ENCODE measurements around the gene FOXF2. TPM values are rescaled to one million over a fixed set of nuclear protein-coding genes. Genes with fewer than 3 reads are reported as not detected.

The FOXF2 gene
- total RNA-seq, 2 donors from 2014 or later: not detected

DNA sequence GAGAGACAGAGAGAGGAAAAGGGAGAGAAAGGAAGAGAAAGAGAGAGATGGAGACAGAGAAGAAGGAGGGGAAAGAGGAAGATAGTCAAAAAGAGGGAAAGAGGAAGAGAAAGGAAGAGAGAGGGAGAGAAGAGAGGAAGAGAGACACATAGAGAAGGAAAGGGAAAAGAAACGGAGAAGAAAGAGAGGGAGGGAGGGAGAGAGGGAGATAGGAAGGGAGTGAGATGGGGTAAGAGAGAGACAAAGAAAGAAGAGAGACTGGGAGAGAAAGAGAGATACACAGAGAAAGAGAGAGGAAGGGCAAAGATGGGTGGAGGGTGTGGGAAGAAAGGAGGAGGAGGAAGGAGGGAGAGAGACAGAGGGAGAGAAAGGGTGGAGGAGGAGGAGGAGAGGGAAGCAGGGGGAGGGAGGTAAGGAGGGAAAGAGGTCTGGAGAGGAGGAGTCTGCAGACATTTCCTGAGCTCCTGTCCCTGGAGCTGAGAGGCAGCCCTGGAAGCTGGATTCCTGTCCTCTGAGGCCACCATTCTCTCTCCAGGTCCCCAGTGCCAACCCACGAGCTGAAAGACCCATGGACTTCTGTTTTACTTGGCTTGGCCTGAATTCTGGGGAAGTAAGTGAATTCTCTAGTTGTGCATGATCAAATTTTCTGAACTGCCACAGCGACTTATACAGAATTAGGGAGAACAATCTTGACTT lies 9.9 kb downstream of the FOXF2 start:
- H3K27ac Mint-ChIP-seq: no peak overlapping the region
- ATAC-seq (replicated peaks in 1 of 2) (no peak), DNase-seq (no peak)
- H3K36me3 Mint-ChIP-seq (ENCODE audit: insufficient read depth in 2 of 2): no peaks in the 10 kb centered on the region
- peaks cover 53% of the 10 kb centered on the region for H3K27me3 Mint-ChIP-seq (ENCODE audit: low read depth)
- no peaks in the 10 kb centered on the region for H3K9me3 Mint-ChIP-seq
- no peak overlapping the region for H3K4me3 Mint-ChIP-seq
- H3K4me1 Mint-ChIP-seq (ENCODE audit: low read depth): peaks cover 18% of the 10 kb centered on the region

DNA sequence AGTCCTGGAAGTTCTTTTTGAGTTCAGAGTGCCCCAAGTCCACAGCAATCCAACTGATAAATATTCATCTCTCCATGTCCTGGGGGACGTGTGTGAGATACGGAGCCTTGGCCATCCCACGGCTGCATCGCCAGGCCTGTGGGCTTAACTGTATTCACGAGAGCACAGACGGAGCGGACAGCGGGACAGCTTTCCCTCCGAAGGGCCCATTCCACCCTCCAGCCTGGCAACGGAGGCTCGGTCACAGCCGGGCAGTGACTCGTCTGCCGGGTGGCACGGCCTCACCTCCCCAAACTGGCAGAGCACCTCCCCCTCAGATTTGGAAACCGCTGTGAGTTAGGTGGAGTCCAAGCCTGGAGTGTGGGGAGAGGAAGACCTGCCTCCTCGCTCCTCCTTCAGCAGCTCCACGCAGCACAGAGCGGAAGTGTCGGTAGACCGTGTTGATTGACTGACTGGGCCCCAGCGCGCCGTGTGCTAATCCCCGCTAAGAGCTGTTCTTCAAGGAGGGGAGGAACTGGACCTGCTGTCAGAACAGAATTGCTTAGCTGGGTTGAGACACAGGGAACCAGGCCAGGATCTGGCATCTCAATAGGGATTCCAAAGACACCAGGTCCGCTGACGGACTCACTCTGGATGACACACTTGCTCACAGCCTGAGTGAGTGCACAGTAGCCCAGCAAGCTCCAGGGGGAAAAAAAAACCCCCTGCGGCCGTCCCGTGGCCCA lies 10.9 kb downstream of the FOXF2 start:
- peaks cover 13% of the 10 kb centered on the region for H3K4me1 Mint-ChIP-seq (ENCODE audit: low read depth)
- H3K9me3 Mint-ChIP-seq: no peaks in the 10 kb centered on the region
- ATAC-seq (replicated peaks in 1 of 2) (no peak), DNase-seq (no peak)
- H3K4me3 Mint-ChIP-seq: no peak overlapping the region
- H3K27ac Mint-ChIP-seq: no peak overlapping the region
- peaks cover 42% of the 10 kb centered on the region for H3K27me3 Mint-ChIP-seq (ENCODE audit: low read depth)
- H3K36me3 Mint-ChIP-seq (ENCODE audit: insufficient read depth in 2 of 2): no peaks in the 10 kb centered on the region

DNA sequence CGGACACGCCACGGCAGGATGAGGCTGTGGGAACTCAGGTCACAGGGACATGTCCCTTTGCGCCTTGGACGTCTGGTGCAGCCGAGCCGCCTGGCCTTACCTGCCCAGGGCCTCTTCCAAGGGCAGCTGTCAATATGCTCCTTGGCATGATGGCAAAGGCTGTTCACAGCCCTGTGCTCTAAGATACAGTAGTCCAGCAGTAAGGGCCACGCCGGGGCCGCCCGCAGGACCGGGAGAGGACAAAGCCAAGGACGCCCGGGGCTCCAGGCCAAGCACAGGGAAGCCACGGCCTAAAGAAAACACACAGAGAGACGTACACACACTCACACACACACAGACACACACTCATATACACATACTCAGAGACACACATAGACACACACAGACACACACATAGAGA lies 13.0 kb downstream of the FOXF2 start:
- ATAC-seq (replicated peaks in 1 of 2): no peak
- H3K27ac Mint-ChIP-seq: no peak overlapping the region
- H3K4me3 Mint-ChIP-seq: no peak overlapping the region
- no peak for DNase-seq
- H3K27me3 Mint-ChIP-seq (ENCODE audit: low read depth): peaks cover 21% of the 10 kb centered on the region
- H3K9me3 Mint-ChIP-seq: no peaks in the 10 kb centered on the region
- H3K36me3 Mint-ChIP-seq (ENCODE audit: insufficient read depth in 2 of 2): no peaks in the 10 kb centered on the region
- H3K4me1 Mint-ChIP-seq (ENCODE audit: low read depth): peaks cover 3% of the 10 kb centered on the region

DNA sequence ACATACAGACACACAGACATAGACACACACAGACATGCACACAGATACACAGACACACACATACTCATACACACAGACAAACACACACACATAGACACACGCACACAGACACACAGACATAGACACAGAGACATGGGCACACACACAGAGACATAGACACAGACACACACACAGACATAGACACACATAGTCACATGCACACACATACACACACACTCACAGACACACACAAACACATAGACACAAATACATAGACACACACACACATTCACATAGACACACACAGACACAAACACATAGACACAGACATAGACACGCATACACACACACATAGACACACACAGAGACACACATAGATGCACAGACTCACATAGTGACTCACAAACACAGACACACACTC lies 13.5 kb downstream of the FOXF2 start:
- DNase-seq (no peak), ATAC-seq (replicated peaks in 1 of 2) (no peak)
- Mint-ChIP-seq H3K4me3 (no peak overlapping the region), H3K27ac (no peak overlapping the region), H3K4me1 (ENCODE audit: low read depth) (no peaks in the 10 kb centered on the region), H3K27me3 (ENCODE audit: low read depth) (peaks cover 16% of the 10 kb centered on the region), H3K36me3 (ENCODE audit: insufficient read depth in 2 of 2) (no peaks in the 10 kb centered on the region), H3K9me3 (no peaks in the 10 kb centered on the region)

DNA sequence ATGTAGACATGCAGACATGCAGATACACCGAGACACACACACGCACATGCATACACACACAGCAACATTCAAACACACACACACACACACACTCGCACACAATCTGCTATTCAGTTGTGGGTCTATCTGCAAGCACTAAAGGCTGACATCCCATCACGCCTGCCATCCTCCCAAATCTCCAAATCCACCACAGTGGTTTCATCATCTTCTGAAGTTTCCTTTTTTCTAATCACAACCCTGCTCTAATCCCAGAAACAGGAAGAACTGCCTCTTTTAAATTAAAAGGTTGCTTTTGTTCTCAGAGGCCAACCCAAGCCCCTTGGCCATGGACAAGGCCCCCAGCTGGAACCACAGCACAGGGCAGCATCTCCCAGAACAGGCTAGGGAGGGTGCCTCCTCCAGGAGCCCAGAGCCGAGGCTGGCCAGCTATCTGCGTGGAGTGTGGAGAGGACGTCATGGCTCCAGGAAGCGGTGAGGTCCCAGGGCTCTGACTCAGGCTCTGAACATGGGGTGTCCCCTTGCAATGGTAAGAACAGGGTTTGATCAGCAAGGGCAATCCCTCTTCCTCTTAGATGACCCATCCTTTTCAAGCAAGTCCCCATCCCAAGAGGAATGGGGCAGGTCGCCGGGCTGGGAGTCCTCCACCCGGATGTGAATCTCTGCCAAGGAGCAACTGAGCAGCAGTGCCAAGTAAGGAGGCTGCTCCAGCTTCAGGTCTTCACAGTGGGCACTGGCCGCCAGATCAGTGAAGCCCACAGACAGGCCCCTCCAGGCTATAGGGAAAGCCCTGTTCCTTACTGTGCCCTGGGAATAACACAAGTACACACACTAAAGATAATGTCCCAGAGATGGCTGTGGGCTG lies 14.7 kb downstream of the FOXF2 start:
- Mint-ChIP-seq H3K4me1 (ENCODE audit: low read depth) (no peaks in the 10 kb centered on the region), H3K27me3 (ENCODE audit: low read depth) (peaks cover 10% of the 10 kb centered on the region), H3K27ac (no peak overlapping the region), H3K36me3 (ENCODE audit: insufficient read depth in 2 of 2) (no peaks in the 10 kb centered on the region), H3K4me3 (no peak overlapping the region), H3K9me3 (no peaks in the 10 kb centered on the region)
- ATAC-seq (replicated peaks in 1 of 2) (no peak), DNase-seq (no peak)

DNA sequence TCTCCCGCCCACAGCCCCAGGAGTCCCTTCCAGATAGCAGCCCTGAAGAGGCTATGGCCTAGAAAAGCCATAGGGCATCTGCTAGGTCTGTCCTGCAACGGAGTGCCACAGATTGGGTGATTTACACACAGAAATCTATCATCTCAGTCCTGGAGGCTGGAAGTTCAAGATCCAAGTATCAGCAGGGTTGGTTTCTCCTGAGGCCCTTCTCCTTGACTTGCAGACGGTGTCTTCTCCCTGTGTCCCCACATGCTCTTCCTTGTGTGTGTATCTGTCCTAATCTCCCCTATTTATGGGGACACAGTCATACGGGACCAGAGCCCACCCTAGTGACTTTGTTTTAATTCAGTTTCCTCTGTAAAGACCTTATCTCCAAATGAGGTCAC lies 15.3 kb downstream of the FOXF2 start:
- H3K27me3 Mint-ChIP-seq (ENCODE audit: low read depth): peaks cover 12% of the 10 kb centered on the region
- H3K9me3 Mint-ChIP-seq: no peaks in the 10 kb centered on the region
- no peak for ATAC-seq (replicated peaks in 1 of 2)
- no peak overlapping the region for H3K4me3 Mint-ChIP-seq
- no peak overlapping the region for H3K27ac Mint-ChIP-seq
- no peaks in the 10 kb centered on the region for H3K36me3 Mint-ChIP-seq (ENCODE audit: insufficient read depth in 2 of 2)
- no peak for DNase-seq
- H3K4me1 Mint-ChIP-seq (ENCODE audit: low read depth): no peaks in the 10 kb centered on the region

DNA sequence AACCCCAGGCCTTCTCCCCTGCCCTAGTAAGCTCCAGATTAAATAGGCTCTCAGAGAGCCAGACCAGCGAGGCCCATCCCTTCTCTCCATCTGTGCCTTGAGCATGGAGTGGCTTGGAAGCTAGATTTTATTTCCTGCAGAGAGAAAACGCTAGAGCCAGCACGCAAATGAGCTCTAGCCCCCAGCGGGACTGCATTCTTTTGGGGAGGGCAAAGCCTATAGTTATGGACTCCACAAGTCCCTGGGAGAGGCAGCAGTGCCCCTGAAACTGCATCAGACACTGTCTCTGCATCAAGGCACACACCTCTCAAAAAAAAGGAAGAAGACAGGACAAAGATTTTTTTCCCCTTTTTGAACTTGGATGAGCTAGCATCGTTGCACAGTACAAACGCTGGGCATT lies 15.8 kb downstream of the FOXF2 start:
- Mint-ChIP-seq H3K4me3 (no peak overlapping the region), H3K27ac (no peak overlapping the region), H3K4me1 (ENCODE audit: low read depth) (no peaks in the 10 kb centered on the region), H3K9me3 (no peaks in the 10 kb centered on the region), H3K36me3 (ENCODE audit: insufficient read depth in 2 of 2) (no peaks in the 10 kb centered on the region), H3K27me3 (ENCODE audit: low read depth) (peaks cover 17% of the 10 kb centered on the region)
- no peak for ATAC-seq (replicated peaks in 1 of 2)
- DNase-seq: no peak

DNA sequence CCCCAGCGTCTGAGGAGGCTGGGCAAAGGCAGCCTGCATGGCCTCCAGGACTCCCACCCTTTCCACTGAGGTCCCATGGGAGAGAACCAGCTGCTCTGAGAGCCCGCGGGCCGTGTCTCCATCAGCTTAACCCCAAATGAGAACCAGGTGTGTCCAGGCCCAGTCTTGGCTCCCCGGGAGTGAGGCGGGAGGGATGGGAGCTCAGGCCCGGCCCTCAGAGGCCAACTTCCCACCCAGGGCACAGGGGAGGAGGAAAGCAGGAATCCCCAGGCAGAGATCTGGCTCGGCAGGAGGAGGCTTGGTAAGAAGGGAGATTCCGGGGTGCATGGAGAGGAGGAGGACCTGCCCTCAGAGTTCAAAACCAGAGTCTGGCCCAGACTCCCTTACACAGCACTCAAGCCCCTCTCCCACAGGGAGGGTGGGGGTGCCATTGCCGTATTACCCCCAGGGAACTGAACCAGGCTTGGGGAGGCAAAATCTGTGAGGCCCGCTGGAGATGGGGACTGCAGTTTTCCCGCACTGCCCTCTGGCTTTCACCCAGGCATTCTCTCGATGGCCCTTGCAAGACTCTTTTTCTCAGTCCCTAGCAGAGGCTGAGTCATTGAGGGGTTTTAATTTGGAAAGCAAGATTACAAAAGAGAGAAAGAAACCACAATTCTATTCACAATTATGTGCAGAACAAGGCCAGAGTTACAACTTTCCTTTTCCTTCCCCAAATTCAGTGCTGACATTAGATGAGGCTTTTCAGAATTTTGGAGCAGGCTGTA lies 17.1 kb downstream of the FOXF2 start:
- Mint-ChIP-seq H3K4me1 (ENCODE audit: low read depth) (no peaks in the 10 kb centered on the region), H3K4me3 (no peak overlapping the region), H3K27me3 (ENCODE audit: low read depth) (peaks cover 19% of the 10 kb centered on the region), H3K9me3 (no peaks in the 10 kb centered on the region), H3K27ac (no peak overlapping the region), H3K36me3 (ENCODE audit: insufficient read depth in 2 of 2) (no peaks in the 10 kb centered on the region)
- ATAC-seq (replicated peaks in 1 of 2) (no peak), DNase-seq (no peak)

DNA sequence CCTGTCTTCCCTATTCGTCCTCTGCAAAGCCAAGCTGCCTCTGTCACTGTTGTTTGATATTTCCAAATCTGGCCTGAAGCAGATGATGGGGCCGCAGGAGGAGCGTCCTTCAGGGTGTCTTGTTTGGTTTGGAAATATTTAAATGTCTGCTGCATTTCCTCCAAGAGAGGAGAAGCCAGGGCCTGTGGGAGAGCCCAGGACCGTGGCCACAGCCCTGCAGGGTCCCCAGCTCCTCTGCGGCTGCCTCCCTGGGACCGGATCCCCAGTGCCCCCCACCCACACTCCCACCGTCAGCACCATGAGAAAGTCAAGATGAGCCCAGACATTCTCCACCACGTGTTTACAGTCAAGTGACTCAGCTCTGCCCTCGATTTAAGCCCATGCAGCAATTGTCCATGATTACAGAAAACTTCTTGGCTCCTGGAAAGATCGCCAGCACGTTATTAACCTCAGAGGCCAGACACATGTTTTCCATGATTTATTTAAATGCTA lies 18.2 kb downstream of the FOXF2 start:
- peaks cover 19% of the 10 kb centered on the region for H3K27me3 Mint-ChIP-seq (ENCODE audit: low read depth)

DNA sequence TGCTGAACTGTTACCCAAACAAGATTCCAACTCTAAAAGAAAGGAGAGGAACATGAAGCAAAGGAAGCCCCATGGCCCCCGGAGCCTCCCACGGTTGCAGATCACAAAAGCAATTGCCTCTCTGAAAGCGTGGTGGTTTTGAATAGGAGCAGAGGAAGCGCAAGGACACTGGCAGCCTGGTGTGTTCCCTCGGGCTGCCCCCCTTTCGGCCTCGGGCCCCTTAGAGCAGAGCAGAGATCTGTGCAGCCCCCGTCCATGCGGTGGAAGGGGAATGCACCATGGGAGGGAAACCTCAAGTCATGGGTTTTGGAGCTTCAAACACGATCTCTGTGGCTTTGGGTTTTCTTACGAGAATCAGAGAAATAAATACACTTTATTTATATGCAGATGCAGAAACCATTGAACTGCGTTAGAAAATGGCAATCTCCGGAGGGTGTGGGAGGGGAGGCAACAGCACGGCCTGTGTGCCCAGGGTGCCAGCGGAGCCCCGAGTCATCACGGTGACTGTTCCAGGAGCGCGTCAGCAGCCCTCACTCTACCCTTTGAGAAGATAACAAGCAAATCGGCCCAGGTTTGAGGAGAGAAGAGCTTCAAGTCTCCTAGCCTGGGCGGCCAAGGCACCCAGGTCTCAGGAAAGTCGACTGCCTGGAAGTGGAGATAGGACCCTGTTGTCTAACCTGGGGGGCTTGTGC lies 20.5 kb downstream of the FOXF2 start:
- no peaks in the 10 kb centered on the region for H3K36me3 Mint-ChIP-seq (ENCODE audit: insufficient read depth in 2 of 2)

More for the DNA sequence above, 18.2 kb downstream of the FOXF2 start:
- no peaks in the 10 kb centered on the region for H3K9me3 Mint-ChIP-seq
- no peak for ATAC-seq (replicated peaks in 1 of 2)
- no peaks in the 10 kb centered on the region for H3K4me1 Mint-ChIP-seq (ENCODE audit: low read depth)
- H3K36me3 Mint-ChIP-seq (ENCODE audit: insufficient read depth in 2 of 2): no peaks in the 10 kb centered on the region
- no peak overlapping the region for H3K4me3 Mint-ChIP-seq
- no peak for DNase-seq
- no peak overlapping the region for H3K27ac Mint-ChIP-seq

DNA sequence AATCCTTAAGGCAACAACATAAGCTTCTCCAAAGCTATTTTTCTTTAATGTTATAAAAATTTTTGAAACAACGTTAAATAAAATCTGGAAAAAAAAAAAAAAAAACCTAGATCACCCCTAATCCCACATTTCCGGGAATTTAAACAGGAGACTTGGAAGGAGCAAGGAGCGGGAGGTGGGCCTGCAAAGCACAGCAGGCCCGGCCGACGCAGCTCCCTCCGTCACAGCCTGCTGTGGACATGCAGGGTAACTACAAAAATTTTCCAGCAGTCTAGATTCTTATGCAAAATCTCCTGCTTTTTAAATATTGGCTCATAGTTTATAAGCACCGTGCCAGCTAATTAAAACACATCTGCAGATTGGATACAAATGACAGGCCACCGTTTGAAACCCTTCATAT lies 23.5 kb downstream of the FOXF2 start:
- Mint-ChIP-seq H3K36me3 (ENCODE audit: insufficient read depth in 2 of 2) (no peaks in the 10 kb centered on the region), H3K27ac (no peak overlapping the region), H3K4me3 (no peak overlapping the region), H3K9me3 (no peaks in the 10 kb centered on the region), H3K27me3 (ENCODE audit: low read depth) (peaks cover 19% of the 10 kb centered on the region), H3K4me1 (ENCODE audit: low read depth) (no peaks in the 10 kb centered on the region)
- no peak for ATAC-seq (replicated peaks in 1 of 2)
- no peak for DNase-seq

More for the DNA sequence above, 20.5 kb downstream of the FOXF2 start:
- DNase-seq (no peak), ATAC-seq (replicated peaks in 1 of 2) (no peak)
- no peak overlapping the region for H3K4me3 Mint-ChIP-seq
- H3K27me3 Mint-ChIP-seq (ENCODE audit: low read depth): peaks cover 19% of the 10 kb centered on the region
- no peaks in the 10 kb centered on the region for H3K4me1 Mint-ChIP-seq (ENCODE audit: low read depth)
- no peak overlapping the region for H3K27ac Mint-ChIP-seq
- no peaks in the 10 kb centered on the region for H3K9me3 Mint-ChIP-seq

DNA sequence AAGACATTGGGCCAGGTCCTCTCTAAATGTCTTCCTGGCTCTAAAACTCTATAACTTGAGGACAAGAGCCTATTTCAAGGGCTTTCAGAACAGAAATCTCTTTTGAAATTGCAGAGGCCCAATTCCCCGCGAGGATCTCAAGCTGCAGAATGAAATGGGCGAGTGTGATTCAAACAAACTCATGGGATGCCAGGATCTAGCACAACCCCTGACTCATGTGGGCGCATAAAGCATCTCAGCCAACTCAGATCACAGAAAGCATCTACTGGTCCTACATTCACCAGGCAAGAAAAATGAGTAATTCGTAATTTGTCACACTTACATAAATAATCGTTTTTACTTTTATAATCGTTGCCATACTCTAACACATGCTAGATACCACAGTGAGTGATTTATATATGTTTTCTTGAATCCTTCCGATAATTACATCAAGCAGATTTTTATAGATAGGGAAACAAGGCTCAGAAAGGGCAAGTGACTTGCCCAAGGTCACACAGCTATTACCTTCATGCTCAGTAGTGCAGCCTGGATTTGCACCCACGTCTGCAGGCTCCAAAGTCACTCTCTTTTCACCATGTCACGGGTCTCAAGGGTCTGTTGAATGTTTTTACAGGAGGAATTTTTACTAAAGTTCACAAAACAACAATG lies 26.2 kb downstream of the FOXF2 start:
- Mint-ChIP-seq H3K4me3 (no peak overlapping the region), H3K27ac (no peak overlapping the region), H3K9me3 (no peaks in the 10 kb centered on the region), H3K4me1 (ENCODE audit: low read depth) (no peaks in the 10 kb centered on the region), H3K36me3 (ENCODE audit: insufficient read depth in 2 of 2) (no peaks in the 10 kb centered on the region), H3K27me3 (ENCODE audit: low read depth) (no peaks in the 10 kb centered on the region)
- DNase-seq: no peak
- no peak for ATAC-seq (replicated peaks in 1 of 2)
